Cardiac muscle cell (in vitro differentiated cells and primary cell): ENCODE data around the gene RBM38. TPM values are rescaled to one million over a fixed set of nuclear protein-coding genes. Genes with fewer than 3 reads are reported as not detected.

Experiments
- DNase-seq, 2 donors: peaks; one replicate each; pipeline versions ENCODE4 v3.0.0 to v3.0.0-alpha.2; 2010 to 2017; ENCODE audit warnings: low read depth in 1 of 2, low spot score in 1 of 2
- H3K27ac ChIP-seq: fragments of 200-600 bp; sonication (generic); 2 replicates; pipeline ENCODE4 v1.5.1; 2016
- H3K27me3 ChIP-seq: fragments of 200-600 bp; sonication (generic); 2 replicates; pipeline ENCODE4 v1.6.0; 2016; ENCODE audit warnings: control low read depth
- H3K36me3 ChIP-seq: fragments of 200-600 bp; sonication (generic); 2 replicates; pipeline ENCODE4 v1.5.1; 2016; ENCODE audit warnings: control low read depth
- H3K4me1 ChIP-seq: fragments of 200-600 bp; sonication (generic); 2 replicates; pipeline ENCODE4 v1.8.1; 2017; ENCODE audit warnings: low read depth, mild to moderate bottlenecking, mixed run types
- H3K4me3 ChIP-seq: fragments of 200-600 bp; sonication (generic); 2 replicates; pipeline ENCODE4 v1.5.1; 2016; ENCODE audit warnings: mild to moderate bottlenecking
- H3K9me3 ChIP-seq: fragments of 200-600 bp; sonication (generic); 2 replicates; pipeline ENCODE4 v1.5.1; 2017; ENCODE audit warnings: low read depth, mild to moderate bottlenecking, control low read depth
- polyA plus RNA-seq: library from polyadenylated mRNA; unstranded; fragments of >200 nt; fragmentation: Nextera tagmentation; extraction: Ambion mirVana; gene quantifications from 2 replicates; pipeline ENCODE4 v1.2.1, GENCODE V29; 2016
- total RNA-seq: library from RNA; depleted of rRNA; stranded (reverse); fragments of >200 nt; gene quantifications from 2 replicates; pipeline ENCODE4 v1.2.3, GENCODE V29; 2016
- TF ChIP-seq, protein P1 (sequence below): IDR thresholded peaks from 2 replicates; pipeline ENCODE4 v1.5.1; 2012; ENCODE audit warnings: low read depth, mild to moderate bottlenecking, low read length

RBM38 gene
- total and polyA plus RNA-seq, 2 experiments from 2014 or later: 404 to 625 TPM

DNA sequence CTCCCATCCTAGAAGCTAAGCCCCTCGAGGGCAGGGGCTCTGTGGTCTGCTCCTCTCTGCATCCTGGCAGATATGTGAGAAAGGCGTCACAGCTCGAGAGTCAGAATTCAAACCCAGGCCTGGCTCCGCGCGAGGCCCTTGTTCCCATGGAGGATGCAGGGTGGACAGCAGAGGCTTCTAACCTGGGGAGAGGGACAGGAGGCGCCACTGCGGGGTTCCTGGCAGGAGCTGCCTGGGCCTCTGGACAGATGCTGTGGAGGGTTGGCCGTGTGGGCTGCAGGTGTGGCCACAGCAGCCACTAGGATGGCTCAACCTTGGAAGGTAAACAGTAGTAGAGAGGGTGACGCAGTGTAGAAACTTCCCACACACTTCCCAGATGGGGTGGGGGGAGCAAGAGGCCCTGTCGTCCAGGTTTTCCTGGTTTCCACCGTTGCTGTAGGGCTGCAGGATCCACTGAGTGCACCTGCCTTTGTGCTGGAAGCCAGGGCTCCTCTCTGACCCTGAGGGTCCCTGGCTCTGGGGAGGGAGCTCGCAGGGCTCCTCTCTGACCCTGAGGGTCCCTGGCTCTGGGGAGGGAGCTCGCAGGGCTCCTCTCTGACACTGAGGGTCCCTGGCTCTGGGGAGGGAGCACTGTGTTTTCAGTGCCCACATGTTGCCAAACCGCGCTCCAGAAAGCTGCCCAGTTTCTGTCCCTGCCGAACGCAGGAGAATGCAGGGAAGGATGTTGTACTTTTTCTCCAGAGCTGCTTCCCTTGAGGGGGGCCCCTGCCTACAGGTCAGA lies 14.2 kb downstream of the RBM38 start:
- H3K27ac ChIP-seq: peak overlapping the region; percentile 93
- peaks cover 82% of the 10 kb centered on the region for H3K36me3 ChIP-seq
- H3K4me3 ChIP-seq: no peak overlapping the region
- H3K27me3 ChIP-seq: no peaks in the 10 kb centered on the region
- no peaks in the 10 kb centered on the region for H3K9me3 ChIP-seq
- peaks cover 53% of the 10 kb centered on the region for H3K4me1 ChIP-seq
- TF ChIP-seq, protein P1, sequence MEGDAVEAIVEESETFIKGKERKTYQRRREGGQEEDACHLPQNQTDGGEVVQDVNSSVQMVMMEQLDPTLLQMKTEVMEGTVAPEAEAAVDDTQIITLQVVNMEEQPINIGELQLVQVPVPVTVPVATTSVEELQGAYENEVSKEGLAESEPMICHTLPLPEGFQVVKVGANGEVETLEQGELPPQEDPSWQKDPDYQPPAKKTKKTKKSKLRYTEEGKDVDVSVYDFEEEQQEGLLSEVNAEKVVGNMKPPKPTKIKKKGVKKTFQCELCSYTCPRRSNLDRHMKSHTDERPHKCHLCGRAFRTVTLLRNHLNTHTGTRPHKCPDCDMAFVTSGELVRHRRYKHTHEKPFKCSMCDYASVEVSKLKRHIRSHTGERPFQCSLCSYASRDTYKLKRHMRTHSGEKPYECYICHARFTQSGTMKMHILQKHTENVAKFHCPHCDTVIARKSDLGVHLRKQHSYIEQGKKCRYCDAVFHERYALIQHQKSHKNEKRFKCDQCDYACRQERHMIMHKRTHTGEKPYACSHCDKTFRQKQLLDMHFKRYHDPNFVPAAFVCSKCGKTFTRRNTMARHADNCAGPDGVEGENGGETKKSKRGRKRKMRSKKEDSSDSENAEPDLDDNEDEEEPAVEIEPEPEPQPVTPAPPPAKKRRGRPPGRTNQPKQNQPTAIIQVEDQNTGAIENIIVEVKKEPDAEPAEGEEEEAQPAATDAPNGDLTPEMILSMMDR: no peak
- no peak for DNase-seq

DNA sequence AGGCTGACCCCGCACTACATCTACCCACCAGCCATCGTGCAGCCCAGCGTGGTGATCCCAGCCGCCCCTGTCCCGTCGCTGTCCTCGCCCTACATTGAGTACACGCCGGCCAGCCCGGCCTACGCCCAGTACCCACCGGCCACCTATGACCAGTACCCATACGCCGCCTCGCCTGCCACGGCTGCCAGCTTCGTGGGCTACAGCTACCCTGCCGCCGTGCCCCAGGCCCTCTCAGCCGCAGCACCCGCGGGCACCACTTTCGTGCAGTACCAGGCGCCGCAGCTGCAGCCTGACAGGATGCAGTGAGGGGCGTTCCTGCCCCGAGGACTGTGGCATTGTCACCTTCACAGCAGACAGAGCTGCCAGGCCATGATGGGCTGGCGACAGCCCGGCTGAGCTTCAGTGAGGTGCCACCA lies 16.4 kb downstream of the RBM38 start:
- Histone ChIP-seq H3K36me3 (peaks cover 61% of the 10 kb centered on the region), H3K4me1 (peaks cover 64% of the 10 kb centered on the region), H3K27ac (peak overlapping the region; percentile 93), H3K27me3 (no peaks in the 10 kb centered on the region), H3K9me3 (no peaks in the 10 kb centered on the region), H3K4me3 (no peak overlapping the region)
- TF ChIP-seq, protein P1: no peak
- no peak for DNase-seq

DNA sequence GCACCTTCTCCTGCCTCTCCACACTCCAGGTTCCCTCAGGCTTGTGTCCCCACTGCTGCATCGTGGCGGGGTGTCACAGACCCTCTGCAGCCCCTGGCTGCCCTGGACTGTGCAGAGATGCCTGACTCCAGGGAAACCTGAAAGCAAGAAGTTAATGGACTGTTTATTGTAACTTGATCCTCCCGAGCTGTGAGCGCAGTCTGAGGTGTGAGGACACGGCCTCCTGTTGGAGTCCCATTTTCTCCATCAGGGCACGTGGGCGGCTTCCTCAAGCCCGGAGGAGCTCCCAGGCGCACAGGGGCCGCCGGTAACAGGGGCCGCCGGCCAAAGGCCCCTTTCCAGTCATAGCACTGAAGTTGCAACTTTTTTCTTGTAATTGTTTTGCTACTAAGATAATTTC lies 16.9 kb downstream of the RBM38 start:
- TF ChIP-seq, protein P1: no peak
- Histone ChIP-seq H3K27me3 (no peaks in the 10 kb centered on the region), H3K4me1 (peaks cover 70% of the 10 kb centered on the region), H3K27ac (peak overlapping the region; percentile 93), H3K4me3 (no peak overlapping the region), H3K36me3 (peaks cover 56% of the 10 kb centered on the region), H3K9me3 (no peaks in the 10 kb centered on the region)
- DNase-seq: no peak

DNA sequence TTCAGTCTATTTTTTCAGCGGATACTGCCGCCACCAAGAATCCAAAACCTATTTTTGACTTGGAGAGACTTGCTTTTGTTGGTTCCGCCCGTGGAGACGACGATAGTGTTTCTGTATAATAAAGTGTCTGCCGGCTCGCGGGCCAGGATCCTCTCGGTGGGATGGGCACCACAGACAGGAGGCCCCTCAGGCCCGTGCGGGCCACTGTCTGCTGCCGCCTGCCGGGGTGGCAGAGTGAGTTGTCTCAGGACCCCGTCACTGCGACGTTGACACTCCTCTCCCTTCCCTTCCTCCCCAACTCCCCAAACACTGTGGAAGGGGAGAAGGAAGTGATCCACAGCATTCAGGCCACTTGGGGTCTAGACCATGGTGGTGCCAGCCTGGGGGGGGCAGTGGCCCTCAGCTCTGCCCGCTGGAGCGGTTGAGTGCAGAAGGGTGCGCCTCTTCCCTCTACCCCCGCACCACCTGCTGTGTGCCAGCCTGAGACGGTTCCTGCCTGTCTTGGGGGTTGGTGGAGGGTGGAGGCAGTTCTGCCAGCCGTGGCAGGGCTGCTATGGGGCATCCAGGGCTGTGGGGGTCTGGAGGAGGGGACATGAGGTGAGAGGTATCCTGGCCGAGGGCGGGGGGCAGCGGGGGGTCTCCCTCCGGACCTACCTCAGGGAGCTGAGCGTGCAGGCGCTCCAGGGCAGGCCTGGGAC lies 17.5 kb downstream of the RBM38 start:
- Histone ChIP-seq H3K27ac (peak overlapping the region; percentile 93), H3K27me3 (no peaks in the 10 kb centered on the region), H3K36me3 (peaks cover 53% of the 10 kb centered on the region), H3K4me1 (peaks cover 70% of the 10 kb centered on the region), H3K9me3 (no peaks in the 10 kb centered on the region), H3K4me3 (no peak overlapping the region)
- TF ChIP-seq, protein P1: no peak
- DNase-seq: no peak

DNA sequence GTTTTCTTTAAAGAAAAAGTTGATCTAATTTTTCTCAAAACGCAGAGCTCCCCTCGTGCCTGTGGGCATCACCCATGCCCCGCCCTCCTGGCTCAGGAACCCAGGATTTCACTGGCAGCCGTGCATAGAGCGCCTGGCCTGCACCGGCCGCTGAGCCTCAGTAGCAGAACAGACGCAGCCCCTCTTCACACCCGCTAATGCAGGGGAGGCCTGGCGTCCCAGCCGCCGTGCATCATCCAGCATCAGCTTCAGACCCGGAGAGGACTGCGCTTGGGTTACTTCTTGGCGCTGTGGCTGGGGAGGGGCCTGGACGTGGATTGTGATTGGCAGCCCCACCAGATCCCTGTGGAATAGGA lies 18.1 kb downstream of the RBM38 start:
- no peaks in the 10 kb centered on the region for H3K27me3 ChIP-seq
- peaks cover 47% of the 10 kb centered on the region for H3K36me3 ChIP-seq
- DNase-seq: no peak
- H3K4me3 ChIP-seq: no peak overlapping the region
- peak overlapping the region; percentile 93 for H3K27ac ChIP-seq
- no peaks in the 10 kb centered on the region for H3K9me3 ChIP-seq
- peaks cover 70% of the 10 kb centered on the region for H3K4me1 ChIP-seq
- TF ChIP-seq, protein P1: no peak
